GM18526 (cell line): Measurements from ENCODE around the gene NAGA.

Experiments used
- POLR2A ChIP-seq: IDR thresholded peaks from 3 replicates; pipeline ENCODE4 v1.6.1; 2011; ENCODE audit not compliant: insufficient read length; ENCODE audit errors: extremely low read depth

The NAGA gene

GRCh38 chr22:42070517-42071422 lies at the start of gene NAGA:
NAGA (minus strand) TSS chr22:42070812; CDS start chr22:42070297, 515 bp downstream.
- TF ChIP-seq POLR2A, result peak; percentile 72

DNA sequence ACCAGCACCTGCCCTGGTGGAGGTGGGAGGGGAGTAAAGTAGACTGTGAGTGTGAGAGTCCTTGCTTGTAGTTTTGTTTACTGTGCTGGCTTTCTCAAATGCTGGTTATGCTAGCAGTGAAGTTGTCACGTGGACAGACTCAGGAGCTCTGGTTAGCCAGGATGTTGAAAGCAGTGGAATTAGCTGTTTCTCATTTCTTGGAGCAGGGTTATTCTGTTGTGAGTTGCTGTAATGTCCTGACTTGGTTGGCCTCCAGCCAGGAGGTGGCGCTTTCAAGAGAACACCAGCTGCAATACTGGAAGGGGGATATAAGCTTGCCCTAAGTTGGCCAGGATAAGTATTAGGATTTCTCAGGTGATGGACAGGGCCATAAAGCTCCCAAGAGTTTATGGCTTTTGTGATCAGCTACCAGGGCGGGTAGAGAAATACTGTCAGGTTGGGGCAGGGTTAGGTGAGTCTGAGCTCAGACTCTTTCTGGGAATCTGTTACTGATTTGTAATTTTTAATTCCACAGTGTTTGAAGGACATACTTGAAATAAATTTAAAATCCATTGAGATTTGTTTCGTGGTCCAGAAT lies 46.3 kb upstream of the NAGA start:
- TF ChIP-seq POLR2A, result no peak

GRCh38 chr22:42114721-42115120 lies 44.1 kb upstream of the NAGA start:
- TF ChIP-seq POLR2A, result no peak

- no peak for TF ChIP-seq POLR2A
These were observed 41.2 kb upstream of the NAGA start for GRCh38 chr22:42111798-42112197.

- no peak for TF ChIP-seq POLR2A
These were observed 38.2 kb upstream of the NAGA start for GRCh38 chr22:42108848-42109247.

DNA sequence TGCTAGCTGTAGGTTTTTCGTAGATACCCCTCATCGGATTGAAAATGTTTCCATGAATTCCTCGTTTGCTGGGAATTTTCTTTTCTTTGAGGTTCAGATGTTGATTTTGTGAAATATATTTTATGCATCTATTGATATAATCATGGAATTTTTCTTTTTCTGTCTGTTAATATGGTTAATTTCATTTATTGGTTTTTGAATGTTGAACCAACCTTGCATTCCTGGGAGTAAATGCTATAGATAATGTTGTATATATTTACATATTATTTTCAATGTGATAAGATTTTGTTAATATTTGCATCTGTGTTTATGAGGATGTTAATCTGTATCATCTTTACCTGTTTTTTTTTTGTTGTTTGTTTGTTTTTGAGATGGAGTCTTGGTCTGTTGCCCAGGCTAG lies 30.6 kb upstream of the NAGA start:
- TF ChIP-seq POLR2A, result no peak

GRCh38 chr22:42091455-42091782 lies 20.8 kb upstream of the NAGA start:
- no peak for TF ChIP-seq POLR2A

DNA sequence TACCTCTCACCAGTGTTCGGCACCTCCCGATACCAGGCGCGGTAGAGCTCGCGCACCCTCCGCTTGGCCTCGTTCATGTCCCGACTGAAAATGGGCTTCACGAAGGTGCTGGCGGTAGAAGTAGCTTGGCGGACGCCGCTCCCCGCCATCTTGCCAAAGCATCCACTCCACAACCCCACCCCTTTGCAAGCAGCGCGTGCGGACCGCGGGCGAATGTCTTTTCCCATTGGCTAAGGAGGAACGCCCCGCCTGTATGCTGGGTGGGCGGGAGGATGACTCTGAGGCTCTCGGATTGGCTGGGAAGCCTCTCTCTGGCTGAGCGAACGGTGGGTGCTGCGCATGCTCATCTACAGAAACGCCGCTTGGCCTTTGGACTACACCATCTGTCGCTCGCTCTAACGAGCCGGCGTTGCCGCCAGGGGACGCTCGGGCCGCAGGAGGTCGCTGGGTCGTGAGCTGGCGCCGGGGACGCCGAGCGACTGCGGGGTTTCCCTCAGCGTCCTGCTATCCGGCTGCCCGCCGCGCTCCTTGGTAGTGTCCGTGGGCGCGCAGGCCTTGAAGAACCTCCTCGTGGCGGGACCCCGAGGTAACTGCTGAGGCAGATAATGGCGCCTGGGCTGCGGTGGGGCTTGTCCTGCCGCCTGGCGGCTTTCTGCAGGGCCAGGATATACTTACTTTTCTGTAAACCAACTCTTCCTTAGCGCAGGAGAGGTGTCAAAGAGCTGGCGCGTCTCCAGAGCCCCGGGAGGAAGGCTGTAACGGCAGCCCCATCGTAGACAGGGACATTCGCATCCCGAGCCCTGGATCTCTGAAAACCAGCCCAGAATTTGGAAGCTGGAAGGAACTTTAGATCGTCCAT lies 20.2 kb upstream of the NAGA start, which contains the start of gene NDUFA6:
NDUFA6 (minus strand) TSS at position 177 of the 859 bp plus-strand sequence; CDS start at position 149, 28 bp downstream.
- peak; percentile 90 for TF ChIP-seq POLR2A

DNA sequence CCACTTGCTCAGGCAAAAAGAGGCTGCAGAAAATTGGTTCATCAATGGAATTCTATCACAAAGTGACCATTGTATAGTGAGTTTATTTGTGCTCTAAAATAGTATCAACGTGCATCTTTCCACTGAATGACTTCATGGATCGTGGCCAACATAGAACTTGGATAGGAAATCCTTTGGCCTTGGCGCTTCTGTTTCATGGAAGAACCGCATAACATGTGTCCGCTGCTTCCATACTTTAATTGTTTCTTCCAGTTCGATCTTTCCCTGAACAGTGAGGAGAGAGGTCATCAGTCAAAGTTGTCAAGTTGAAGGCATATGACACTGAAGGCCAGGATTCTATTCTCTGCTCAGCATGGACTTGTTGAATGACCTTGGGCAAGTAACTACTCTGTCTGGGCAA lies 15.4 kb upstream of the NAGA start:
- TF ChIP-seq POLR2A, result no peak

DNA sequence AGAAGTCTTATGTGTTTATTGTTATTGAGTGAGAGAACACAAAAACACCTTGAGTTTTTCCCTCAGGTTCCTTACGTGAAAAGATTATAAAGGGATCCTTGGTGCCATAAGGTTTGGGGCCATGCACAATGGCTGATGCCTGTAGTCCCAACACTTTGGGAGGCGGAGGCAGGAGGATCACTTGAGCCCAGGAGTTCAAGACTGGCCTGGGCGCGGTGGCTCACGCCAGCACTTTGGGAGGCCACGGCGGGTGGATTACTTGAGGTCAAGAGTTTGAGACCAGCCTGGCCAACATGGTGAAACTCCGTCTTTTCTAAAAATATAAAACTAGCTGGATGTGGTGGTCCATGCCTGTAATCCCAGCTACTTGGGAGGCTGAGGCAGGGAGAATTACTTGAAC lies 14.3 kb upstream of the NAGA start:
- no peak for TF ChIP-seq POLR2A

- no peak for TF ChIP-seq POLR2A
These were observed 12.5 kb upstream of the NAGA start for GRCh38 chr22:42083119-42083518.

DNA sequence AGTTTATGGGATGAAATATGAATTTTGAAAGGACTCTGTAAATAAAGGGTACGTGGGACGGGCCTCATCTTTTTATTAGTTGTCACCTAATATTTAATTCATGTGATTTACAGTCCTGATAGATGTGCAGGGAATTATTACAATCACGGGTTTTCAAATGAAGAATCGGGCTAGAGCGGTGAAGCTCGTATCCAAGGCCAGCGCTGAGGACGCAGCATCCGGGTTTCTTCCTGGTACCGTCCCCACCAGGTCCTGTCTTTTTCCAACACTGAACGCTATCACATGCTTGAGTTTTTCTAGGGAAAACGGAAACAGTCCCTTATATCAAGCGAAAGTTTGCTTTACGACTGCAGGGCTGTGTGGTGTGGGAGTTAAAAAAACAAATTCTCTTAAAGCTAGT lies 9.7 kb upstream of the NAGA start:
- no peak for TF ChIP-seq POLR2A

- peak; percentile 79 for TF ChIP-seq POLR2A
These were observed 9.0 kb upstream of the NAGA start, which contains the start of gene SMDT1 for GRCh38 chr22:42079319-42080251. SMDT1 (plus strand) TSS chr22:42079700; CDS start chr22:42079769, 69 bp downstream.
